ENCODE measurements around the gene TRABD2B. TPM values are rescaled to one million over a fixed set of nuclear protein-coding genes. Genes with fewer than 3 reads are reported as not detected.

The TRABD2B gene
- total RNA-seq, 3 donors from 2014 or later, result not detected

DNA sequence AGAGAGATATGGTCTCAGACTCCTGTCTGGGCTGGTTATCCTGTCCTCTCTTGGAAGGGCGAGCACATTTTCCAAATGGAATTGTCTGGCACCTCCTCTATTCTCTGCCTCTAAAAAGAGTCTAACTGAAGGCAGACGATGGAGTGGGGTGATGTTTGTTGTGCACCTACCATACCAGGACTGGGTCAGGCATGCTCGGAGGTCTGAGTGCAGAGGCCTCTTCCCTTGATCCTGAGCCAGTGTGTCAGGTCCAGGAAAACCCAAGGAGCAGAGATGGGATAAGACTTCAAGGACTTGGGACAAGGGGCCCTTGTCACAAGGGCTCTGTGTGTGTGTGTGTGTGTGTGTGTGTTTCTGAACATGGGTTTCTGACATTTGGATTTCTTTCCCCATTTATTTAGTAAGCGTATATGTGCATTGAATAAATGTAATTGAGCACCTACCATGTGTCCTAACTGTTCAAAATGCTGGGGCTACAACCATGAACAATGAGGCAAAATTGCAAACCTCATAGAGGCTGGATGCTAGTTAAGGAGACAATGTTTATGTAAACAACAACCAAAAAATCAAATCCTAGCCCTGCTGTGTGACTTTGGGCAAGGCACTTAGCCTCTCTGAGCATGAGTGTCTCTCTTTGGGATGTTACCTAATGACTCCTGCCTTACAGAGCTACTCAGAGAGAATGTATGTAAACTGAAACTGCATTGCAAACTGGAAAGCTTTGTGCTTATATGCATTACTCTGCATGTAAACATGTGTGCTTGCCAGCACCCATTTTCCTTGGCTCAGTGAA is 283.0 kb downstream of the TRABD2B start:
- Mint-ChIP-seq H3K9me3 (no peaks in the 10 kb centered on the region), H3K27me3 (ENCODE audit: low read depth) (peaks cover 67% of the 10 kb centered on the region), H3K4me3 (no peak overlapping the region), H3K36me3 (ENCODE audit: insufficient read depth) (no peaks in the 10 kb centered on the region), H3K4me1 (ENCODE audit: low read depth) (peaks cover 6% of the 10 kb centered on the region)
- DNase-seq, result no peak
- ATAC-seq, result no peak

DNA sequence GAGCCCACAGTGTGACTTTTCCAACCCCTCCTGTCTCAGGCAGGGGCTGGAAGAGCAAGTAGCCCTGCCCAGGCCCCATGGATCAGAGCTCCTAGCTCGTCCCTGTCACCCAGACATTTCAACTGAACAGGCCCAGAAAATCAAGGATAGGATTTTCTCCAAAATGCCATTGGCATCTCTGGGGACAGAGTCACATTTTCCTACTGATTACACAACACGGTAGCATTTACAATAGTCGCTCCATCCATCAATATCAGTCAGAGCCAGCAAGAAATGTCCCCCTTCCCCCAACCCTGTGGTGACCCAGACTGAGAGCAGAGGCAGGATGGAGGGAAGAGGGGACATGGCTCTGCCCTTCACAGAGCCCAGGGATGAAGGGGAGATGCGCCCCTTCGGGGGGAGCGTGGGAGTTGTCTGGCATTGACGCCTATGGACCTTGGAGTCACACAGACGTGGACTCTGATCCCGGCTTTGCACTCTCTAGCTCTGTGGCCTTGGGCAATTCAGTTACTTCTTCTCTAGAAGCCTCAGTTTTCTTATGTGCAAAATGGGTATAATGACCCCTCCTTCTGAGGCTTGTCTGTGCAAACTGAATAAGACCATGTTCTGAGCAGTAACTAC is 283.7 kb downstream of the TRABD2B start:
- H3K27me3 Mint-ChIP-seq (ENCODE audit: low read depth), result peaks cover 72% of the 10 kb centered on the region
- peaks cover 8% of the 10 kb centered on the region for H3K4me1 Mint-ChIP-seq (ENCODE audit: low read depth)
- no peak overlapping the region for H3K4me3 Mint-ChIP-seq
- H3K9me3 Mint-ChIP-seq, result no peaks in the 10 kb centered on the region
- H3K36me3 Mint-ChIP-seq (ENCODE audit: insufficient read depth), result no peaks in the 10 kb centered on the region
- DNase-seq (no peak), ATAC-seq (no peak)

DNA sequence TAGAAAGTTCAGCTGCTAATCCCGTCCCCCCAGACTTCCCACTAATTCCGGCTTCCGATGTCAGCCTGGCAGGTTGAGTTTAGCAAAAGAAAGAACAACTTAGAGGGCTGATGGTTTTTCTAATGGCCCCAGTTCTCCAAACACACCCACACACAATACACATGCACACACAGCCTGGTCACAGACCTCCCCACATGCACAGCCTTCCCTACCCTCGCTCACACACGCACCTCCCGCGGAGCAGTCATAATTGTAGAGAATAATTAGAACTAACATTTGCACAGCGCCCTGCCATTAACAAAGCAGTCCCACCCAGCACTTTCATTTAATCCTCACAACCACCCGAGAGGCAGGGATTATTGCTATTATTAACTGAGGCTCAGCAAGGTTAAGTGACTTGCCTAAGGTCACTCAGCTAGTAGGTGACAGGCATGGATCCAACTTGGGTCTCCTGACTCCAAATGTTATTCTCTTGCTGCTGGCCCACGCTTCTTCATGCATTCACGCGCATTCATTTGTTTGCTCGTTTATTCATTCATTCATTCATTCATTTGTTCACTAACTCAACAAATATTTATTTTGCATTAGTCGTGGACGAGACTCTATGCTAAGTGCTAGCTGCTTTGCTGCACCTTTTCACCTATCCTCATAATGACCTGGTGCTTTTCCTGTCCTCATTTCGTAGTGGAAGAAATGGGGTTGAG is 284.4 kb downstream of the TRABD2B start:
- peaks cover 77% of the 10 kb centered on the region for H3K27me3 Mint-ChIP-seq (ENCODE audit: low read depth)
- H3K4me1 Mint-ChIP-seq (ENCODE audit: low read depth), result peaks cover 10% of the 10 kb centered on the region
- H3K9me3 Mint-ChIP-seq, result no peaks in the 10 kb centered on the region
- H3K4me3 Mint-ChIP-seq, result no peak overlapping the region
- no peaks in the 10 kb centered on the region for H3K36me3 Mint-ChIP-seq (ENCODE audit: insufficient read depth)
- no peak for DNase-seq
- ATAC-seq, result no peak

DNA sequence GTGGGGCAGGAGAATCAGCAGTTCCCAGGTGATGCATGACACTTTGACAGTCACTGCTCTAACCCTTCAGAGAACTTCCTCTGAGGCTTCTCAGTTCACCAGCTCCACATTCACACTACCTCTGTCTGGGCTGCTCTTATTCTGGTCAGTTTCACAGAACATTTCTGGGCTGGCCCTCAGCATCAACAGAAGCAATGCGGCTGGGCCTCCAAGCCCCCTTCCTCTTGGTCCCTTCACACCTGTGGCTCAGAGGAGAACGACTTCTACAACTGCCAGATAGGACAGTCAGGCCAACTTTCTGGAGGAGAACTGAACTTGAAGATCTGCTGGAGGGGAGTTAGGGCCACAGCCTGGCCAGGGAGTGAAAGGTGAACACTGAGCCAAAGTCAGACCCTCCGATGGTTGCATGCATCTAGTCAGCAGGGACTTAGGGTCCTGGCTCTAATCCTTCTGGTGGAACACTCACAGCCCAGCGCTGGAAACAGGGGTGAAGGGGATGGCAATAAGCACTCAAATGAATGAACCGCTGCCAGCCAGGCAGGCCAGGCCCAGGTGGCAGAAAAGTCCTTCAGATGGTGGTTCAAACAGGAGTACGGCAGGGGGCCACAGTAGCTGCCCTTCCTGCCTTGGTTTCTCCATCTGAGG is 285.2 kb downstream of the TRABD2B start:
- Mint-ChIP-seq H3K9me3 (no peaks in the 10 kb centered on the region), H3K36me3 (ENCODE audit: insufficient read depth) (no peaks in the 10 kb centered on the region), H3K4me3 (no peak overlapping the region), H3K4me1 (ENCODE audit: low read depth) (peaks cover 10% of the 10 kb centered on the region), H3K27me3 (ENCODE audit: low read depth) (peaks cover 77% of the 10 kb centered on the region)
- ATAC-seq, result no peak
- DNase-seq, result no peak

DNA sequence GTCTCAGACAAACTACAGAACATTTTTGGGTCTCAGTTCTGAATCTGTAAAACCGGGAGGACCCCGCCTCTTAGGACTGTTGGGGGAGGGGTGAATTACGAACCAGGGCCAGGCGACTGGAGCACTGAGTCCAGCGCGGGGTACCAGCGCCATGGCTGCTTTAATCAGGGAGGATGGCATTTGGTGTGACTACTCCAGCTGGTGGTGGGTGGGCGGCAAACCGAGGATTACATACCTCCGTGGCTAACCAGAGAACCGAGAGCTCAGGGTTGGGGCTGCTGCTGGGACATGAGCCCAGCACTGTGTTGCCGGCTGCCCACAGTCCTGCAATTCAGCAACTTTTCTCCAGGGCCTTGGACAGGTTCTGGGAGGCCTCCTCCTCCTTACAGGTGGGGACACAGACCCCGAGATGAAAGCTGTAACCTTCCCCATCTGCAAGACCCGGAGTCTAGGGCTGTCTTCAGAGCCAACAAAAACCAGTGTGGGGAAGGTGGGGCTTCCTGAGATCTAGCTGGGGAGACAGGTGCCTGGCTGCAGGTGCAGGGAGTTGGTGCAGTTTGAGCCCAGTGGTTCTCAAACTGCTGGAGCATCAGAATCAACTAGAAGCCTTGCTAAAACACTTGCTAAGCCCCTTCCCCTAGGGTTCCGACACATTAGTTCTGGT is 285.9 kb downstream of the TRABD2B start:
- Mint-ChIP-seq H3K4me1 (ENCODE audit: low read depth) (peaks cover 10% of the 10 kb centered on the region), H3K4me3 (no peak overlapping the region), H3K27me3 (ENCODE audit: low read depth) (peaks cover 78% of the 10 kb centered on the region), H3K9me3 (no peaks in the 10 kb centered on the region), H3K36me3 (ENCODE audit: insufficient read depth) (no peaks in the 10 kb centered on the region)
- no peak for DNase-seq
- ATAC-seq, result no peak

Other genes starting within 250 kb of the TRABD2B start
- gene SLC5A9, start 225.3 kb upstream of the TRABD2B start, total RNA-seq, result not detected